Measurements from ENCODE around the gene OR13C2.

The OR13C2 gene

DNA sequence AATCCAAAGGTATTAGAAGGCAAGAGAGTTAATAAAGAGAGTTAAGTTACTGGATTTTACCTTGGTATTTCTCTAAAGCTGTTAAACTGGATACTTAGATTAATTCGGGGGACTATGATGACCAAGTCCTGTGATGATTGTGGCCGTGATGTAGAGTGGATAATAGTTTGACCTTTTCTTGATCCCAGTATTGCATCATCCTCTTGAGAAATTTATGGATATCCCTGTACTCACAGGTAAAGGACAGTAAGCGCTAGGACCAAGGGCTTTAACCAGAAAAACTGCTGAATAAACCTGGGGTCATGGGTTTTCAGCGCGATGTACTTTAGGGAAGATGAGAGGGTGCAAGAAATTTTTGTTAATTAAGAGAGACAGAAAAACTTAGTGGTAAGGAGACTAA is 28.2 kb downstream of the OR13C2 start:
- POLR2A ChIA-PET (ENCODE audit: low non-redundant PET): no interaction called here
- TF ChIP-seq, protein P1, sequence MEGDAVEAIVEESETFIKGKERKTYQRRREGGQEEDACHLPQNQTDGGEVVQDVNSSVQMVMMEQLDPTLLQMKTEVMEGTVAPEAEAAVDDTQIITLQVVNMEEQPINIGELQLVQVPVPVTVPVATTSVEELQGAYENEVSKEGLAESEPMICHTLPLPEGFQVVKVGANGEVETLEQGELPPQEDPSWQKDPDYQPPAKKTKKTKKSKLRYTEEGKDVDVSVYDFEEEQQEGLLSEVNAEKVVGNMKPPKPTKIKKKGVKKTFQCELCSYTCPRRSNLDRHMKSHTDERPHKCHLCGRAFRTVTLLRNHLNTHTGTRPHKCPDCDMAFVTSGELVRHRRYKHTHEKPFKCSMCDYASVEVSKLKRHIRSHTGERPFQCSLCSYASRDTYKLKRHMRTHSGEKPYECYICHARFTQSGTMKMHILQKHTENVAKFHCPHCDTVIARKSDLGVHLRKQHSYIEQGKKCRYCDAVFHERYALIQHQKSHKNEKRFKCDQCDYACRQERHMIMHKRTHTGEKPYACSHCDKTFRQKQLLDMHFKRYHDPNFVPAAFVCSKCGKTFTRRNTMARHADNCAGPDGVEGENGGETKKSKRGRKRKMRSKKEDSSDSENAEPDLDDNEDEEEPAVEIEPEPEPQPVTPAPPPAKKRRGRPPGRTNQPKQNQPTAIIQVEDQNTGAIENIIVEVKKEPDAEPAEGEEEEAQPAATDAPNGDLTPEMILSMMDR (conservative IDR thresholded peaks at IDR 0.05; ENCODE audit: low read depth): no peak

DNA sequence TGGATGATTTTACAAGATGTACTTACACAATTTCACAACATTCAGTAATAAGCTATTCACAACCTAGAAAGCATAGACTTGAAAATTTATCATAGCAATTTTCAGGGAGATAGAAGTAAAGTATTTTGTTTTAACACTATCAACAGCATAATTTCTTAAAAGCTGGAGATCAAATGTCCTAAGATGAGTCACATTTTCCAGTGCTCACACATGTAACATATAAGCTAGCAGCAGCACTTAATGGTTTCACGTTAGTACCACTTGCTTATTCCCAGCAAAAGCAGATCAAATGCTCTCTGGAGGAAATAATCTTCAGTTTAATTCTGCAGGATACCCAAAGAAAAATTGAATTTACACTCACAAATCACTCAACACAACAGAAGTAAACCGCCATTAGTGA is 30.0 kb downstream of the OR13C2 start:
- TF ChIP-seq, protein P1 (conservative IDR thresholded peaks at IDR 0.05; ENCODE audit: low read depth): no peak
- CTCF ChIA-PET: interaction anchor here (0.7 to 0.8 kb wide), 2 partner anchors 7 to 551 kb away, joined by 4 to 5 read pairs; no protein-coding TSS in a partner anchor
- POLR2A ChIA-PET (ENCODE audit: low non-redundant PET): no interaction called here

More for the DNA sequence above, 28.2 kb downstream of the OR13C2 start:
- CTCF ChIA-PET: no interaction called here
- no peak overlapping the region for H3K27ac ChIP-seq
- no peak for DNase-seq (ENCODE audit: low spot score)

DNA sequence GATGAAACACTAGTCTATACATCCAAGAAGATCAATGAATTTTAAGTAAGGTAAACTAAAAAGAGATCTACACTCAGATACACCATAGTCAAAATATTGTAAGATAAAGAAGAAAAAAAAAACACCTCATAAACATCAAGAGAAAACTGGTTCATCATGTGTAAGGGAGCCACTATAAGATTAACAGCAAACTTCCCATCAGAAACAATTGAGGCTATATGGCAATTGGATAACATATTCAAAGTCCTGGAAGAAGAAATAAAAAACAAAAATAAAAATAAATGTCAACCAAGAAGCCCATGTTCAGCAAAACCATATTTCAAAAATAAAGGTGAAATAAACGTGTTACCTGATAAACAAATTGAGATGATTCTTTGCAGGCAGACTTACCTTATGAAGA is 32.8 kb downstream of the OR13C2 start:
- ChIA-PET CTCF (no interaction called here), POLR2A (ENCODE audit: low non-redundant PET) (no interaction called here)
- no peak overlapping the region for H3K27ac ChIP-seq
- TF ChIP-seq, protein P1 (conservative IDR thresholded peaks at IDR 0.05; ENCODE audit: low read depth): no peak
- no peak for DNase-seq (ENCODE audit: low spot score)

More for the DNA sequence above, 30.0 kb downstream of the OR13C2 start:
- DNase-seq (ENCODE audit: low spot score): no peak
- no peak overlapping the region for H3K27ac ChIP-seq

DNA sequence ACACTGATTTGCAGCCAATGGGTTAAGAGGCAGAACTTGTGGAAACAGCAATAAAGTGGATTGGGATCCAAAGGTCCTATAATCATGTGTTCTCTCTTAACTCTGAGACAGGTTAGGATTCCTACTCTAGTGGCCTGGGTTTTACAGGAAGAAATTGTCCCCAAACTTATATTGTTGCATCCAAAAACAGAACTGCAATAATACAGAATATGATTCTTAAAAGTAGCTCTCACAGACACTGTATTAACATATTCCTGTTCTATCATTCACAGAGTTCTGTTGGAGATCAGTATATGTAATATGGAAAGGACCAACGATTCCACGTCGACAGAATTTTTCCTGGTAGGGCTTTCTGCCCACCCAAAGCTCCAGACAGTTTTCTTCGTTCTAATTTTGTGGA is 36.6 kb downstream of the OR13C2 start, which contains the start of gene OR13C8:
OR13C8 (plus strand) TSS at position 301 of the 400 bp plus-strand sequence; CDS start at position 301, 0 bp downstream.
- TF ChIP-seq, protein P1 (conservative IDR thresholded peaks at IDR 0.05; ENCODE audit: low read depth): no peak
- DNase-seq (ENCODE audit: low spot score): no peak
- H3K27ac ChIP-seq: no peak within 1 kb of the TSS
- ChIA-PET POLR2A (ENCODE audit: low non-redundant PET) (no interaction called here), CTCF (interaction anchor here (0.7 kb wide), 1 partner anchor 7 kb away, joined by 5 read pairs; no protein-coding TSS in a partner anchor)

DNA sequence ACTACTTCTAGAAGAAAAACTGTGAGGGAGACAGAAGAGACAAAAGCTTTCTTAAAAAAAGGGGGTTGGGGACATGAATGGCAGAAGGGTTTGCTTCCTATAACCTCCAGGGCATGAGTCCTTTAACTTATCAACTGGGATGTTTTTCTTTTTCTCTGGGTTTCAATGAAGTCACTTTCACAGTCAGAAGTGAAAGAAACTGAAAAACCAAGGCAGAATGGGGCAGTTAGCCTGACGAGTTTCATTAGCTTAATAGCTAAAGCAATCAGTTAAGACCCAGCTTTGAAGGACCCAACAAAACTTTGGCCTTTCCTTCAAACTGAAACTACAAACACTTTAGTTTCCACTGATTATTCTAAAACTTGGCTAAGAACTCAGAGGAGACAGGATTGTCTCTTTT is 41.1 kb downstream of the OR13C2 start:
- no peak overlapping the region for H3K27ac ChIP-seq
- ChIA-PET CTCF (interaction anchor here (0.8 kb wide), 1 partner anchor 27 kb away, joined by 5 read pairs; no protein-coding TSS in a partner anchor), POLR2A (ENCODE audit: low non-redundant PET) (no interaction called here)
- TF ChIP-seq, protein P1 (conservative IDR thresholded peaks at IDR 0.05; ENCODE audit: low read depth): no peak
- no peak for DNase-seq (ENCODE audit: low spot score)

DNA sequence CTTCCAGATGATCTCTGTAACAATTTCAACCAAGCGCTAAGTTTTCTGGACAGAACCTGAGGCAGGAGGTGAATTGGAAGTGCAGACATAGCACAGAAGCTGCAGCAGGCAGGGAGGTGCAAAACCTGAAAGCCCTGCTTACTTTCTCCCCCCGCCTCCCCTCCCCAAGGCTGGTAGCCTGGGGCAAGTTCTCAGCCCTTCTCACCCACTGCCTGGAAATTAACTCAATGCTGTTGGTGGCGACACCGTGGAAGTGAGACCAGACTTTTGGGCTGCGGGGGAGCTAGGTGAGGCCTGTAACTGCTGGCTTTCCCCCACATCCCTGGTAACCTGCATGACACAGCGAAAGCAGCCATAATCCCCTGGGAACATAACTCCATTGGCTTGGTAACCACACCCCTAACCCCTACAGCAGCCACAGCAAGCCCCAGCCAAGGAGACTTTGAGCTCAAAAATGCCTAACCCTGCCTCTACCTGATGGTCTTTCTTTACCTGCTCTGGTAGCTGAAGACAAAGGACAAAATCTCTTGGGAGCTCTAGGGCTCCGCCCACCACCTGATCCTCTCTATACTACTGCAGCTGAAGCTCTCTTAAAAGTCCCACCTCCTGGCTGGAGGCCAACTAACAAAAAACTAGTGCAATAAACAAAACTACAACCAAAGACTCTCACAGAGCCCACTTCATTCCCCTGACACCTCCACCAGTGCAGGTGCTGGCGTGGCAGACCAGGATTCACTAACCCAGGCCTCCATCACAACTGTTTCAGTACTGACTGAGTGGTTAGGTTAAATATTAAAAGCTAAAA is 48.4 kb downstream of the OR13C2 start:
- POLR2A ChIA-PET (ENCODE audit: low non-redundant PET): no interaction called here
- no peak for DNase-seq (ENCODE audit: low spot score)
- CTCF ChIA-PET: interaction anchor here (0.6 kb wide), 1 partner anchor 14 kb away, joined by 3 read pairs; no protein-coding TSS in a partner anchor
- TF ChIP-seq, protein P1 (conservative IDR thresholded peaks at IDR 0.05; ENCODE audit: low read depth): no peak
- H3K27ac ChIP-seq: no peak overlapping the region

Data from RWPE1 (cell line).